GM21390 (cell line): ENCODE measurements around the gene CTF1.

Experiments
- ATAC-seq: cut with Tn5 transposase; IDR thresholded peaks from one replicate; pipeline ENCODE4 v1.9.1; 2021; ENCODE audit not compliant: unreplicated experiment

CTF1 gene

GRCh38 chr16:30904114-30904780 lies 7.8 kb downstream of the CTF1 start:
- no peak for ATAC-seq

GRCh38 chr16:30907064-30907463 lies 10.7 kb downstream of the CTF1 start:
- ATAC-seq: no peak

- no peak for ATAC-seq
These were observed 14.1 kb downstream of the CTF1 start for GRCh38 chr16:30910427-30911029.

- ATAC-seq: no peak
These were observed 16.5 kb downstream of the CTF1 start for GRCh38 chr16:30912794-30913412.

GRCh38 chr16:30914830-30915229 lies 18.4 kb downstream of the CTF1 start:
- ATAC-seq: no peak

- ATAC-seq: no peak
These were observed 22.2 kb downstream of the CTF1 start for GRCh38 chr16:30918614-30919013.

- ATAC-seq: no peak
These were observed 24.5 kb downstream of the CTF1 start for GRCh38 chr16:30920891-30921290.

- no peak for ATAC-seq
These were observed 25.0 kb downstream of the CTF1 start for GRCh38 chr16:30921459-30921747.

GRCh38 chr16:30921748-30922419 lies 25.5 kb downstream of the CTF1 start:
- ATAC-seq: no peak

- peak; percentile 61 for ATAC-seq
These were observed 26.1 kb downstream of the CTF1 start for GRCh38 chr16:30922420-30922959.

GRCh38 chr16:30922960-30923535 lies 26.6 kb downstream of the CTF1 start:
- ATAC-seq: peak; percentile 71

GRCh38 chr16:30923554-30924075 lies 27.2 kb downstream of the CTF1 start, which contains the start of gene FBXL19:
TSS of gene FBXL19 (plus strand) at chr16:30923572. CDS start at chr16:30925755, 2,183 bp downstream.
- ATAC-seq: no peak

- ATAC-seq: no peak
These were observed 27.9 kb downstream of the CTF1 start for GRCh38 chr16:30924076-30924912.

GRCh38 chr16:30924913-30925631 lies 28.7 kb downstream of the CTF1 start:
- ATAC-seq: no peak

- no peak for ATAC-seq
These were observed 29.2 kb downstream of the CTF1 start for GRCh38 chr16:30925632-30925987.

- ATAC-seq: no peak
These were observed 29.8 kb downstream of the CTF1 start for GRCh38 chr16:30925995-30926811.

GRCh38 chr16:30926937-30927788 lies 30.7 kb downstream of the CTF1 start:
- no peak for ATAC-seq
